NCI-H226 (cell line): ENCODE results near the gene PSME2.

Experiments
- DNase-seq: peaks from one replicate; pipeline ENCODE4 v3.0.0-alpha.2; 2015

Gene PSME2

GRCh38 chr14:24150993-24151392 is 4.6 kb upstream of the PSME2 start:
- no peak for DNase-seq

- DNase-seq: no peak
These were observed 4.2 kb upstream of the PSME2 start for GRCh38 chr14:24150567-24150966.

- DNase-seq: no peak
These were observed 3.7 kb upstream of the PSME2 start for GRCh38 chr14:24150061-24150460.

GRCh38 chr14:24149302-24149969 is 3.0 kb upstream of the PSME2 start:
- DNase-seq: no peak

GRCh38 chr14:24147761-24148428 is 1.5 kb upstream of the PSME2 start:
- no peak for DNase-seq

GRCh38 chr14:24146978-24147760 is 759 bp upstream of the PSME2 start, which contains the start of gene RNF31:
TSS of gene RNF31 (plus strand) at chr14:24147498. CDS start at chr14:24147699, 201 bp downstream.
- peak; percentile 97 for DNase-seq

GRCh38 chr14:24145690-24146452 is 539 bp downstream of the PSME2 start:
- DNase-seq: no peak

- DNase-seq: no peak
These were observed 1.2 kb downstream of the PSME2 start for GRCh38 chr14:24145219-24145618.

- no peak for DNase-seq
These were observed 2.0 kb downstream of the PSME2 start for GRCh38 chr14:24144451-24144850.

GRCh38 chr14:24143511-24143910 is 2.9 kb downstream of the PSME2 start:
- DNase-seq: peak; percentile 40

GRCh38 chr14:24141097-24141880 is 5.1 kb downstream of the PSME2 start, which contains the start of gene EMC9:
TSS of gene EMC9 (minus strand) at chr14:24141591. CDS start at chr14:24141304, 287 bp downstream.
- peak; percentile 99 for DNase-seq

- no peak for DNase-seq
These were observed 7.0 kb downstream of the PSME2 start for GRCh38 chr14:24139272-24139934.

GRCh38 chr14:24138396-24139271 is 7.8 kb downstream of the PSME2 start:
- no peak for DNase-seq

GRCh38 chr14:24137529-24138395 is 8.6 kb downstream of the PSME2 start:
- no peak for DNase-seq

- DNase-seq: no peak
These were observed 9.5 kb downstream of the PSME2 start for GRCh38 chr14:24136684-24137528.

GRCh38 chr14:24135834-24136683 is 10.4 kb downstream of the PSME2 start, which contains the start of gene PSME1:
TSS of gene PSME1 (plus strand) at chr14:24136194. CDS start at chr14:24136263, 69 bp downstream.
- DNase-seq: peak; percentile 72

- DNase-seq: no peak
These were observed 10.9 kb downstream of the PSME2 start for GRCh38 chr14:24135584-24135833.

GRCh38 chr14:24133735-24134134 is 12.7 kb downstream of the PSME2 start:
- no peak for DNase-seq
